Mucosa of gallbladder (tissue), 1 donor: Measurements from ENCODE around the gene GSTM1. TPM values are rescaled to one million over a fixed set of nuclear protein-coding genes. Genes with fewer than 3 reads are reported as not detected.

Experiments used
- DNase-seq: peaks from one replicate; pipeline ENCODE4 v3.0.0-alpha.2; 2020; ENCODE audit warnings: low spot score
- total RNA-seq: library from RNA; stranded (reverse); gene quantifications from one replicate; pipeline ENCODE4 v1.2.1, GENCODE V29; 2021
- donor health status: DM: no; HTN: no; CAD: no.

Gene GSTM1
- total RNA-seq, 1 donor from 2014 or later, result 0.40 TPM

DNA sequence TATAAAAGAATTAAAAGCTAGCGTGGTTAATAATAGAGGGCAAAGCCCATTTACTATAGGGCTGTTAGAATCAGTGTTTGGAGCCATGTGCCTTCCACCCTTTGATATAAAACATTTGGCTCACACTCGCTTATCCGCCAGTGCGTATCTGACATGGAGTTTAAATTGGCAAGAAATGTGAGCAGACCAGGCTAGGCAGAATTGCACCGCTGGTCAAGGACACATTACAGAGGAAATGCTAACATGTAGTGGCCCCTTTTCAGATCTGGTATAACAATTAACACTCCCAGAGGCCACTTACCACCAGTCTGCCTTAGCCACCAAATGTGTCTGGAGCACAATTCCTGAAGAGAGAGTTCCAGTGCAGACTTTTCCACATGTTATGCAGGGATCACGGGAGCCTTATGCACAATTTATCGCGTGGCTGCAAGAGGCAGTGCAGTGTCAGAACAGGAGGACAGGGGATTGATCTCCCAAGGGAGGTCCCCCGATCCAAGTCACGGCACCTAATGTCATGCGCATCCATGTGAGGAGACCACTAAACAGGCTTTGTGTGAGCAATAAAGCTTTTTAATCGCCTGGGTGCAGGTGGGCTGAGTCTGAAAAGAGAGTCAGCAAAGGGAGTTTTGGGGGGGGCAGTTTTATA is 39.2 kb downstream of the GSTM1 start:
- no peak for DNase-seq

DNA sequence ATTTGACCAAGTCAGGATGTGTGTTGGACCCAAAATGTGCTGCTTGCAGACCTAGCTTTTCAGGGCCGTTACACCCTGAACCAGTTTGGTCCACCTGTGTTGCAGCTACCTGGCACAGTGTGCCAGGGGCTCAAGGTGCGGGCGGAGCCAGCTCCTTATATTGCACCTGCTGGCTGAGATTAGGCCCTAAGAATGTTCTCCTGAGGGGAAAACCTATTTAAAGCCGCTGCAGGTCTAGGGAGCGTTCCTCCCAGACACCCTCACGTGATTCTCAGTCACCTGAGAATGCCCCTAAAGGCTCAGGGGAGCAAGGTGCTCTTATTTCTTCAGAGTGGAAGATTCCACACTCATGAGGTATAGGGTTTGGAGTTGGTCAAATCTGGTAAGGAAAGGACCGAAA is 41.3 kb downstream of the GSTM1 start:
- DNase-seq, result no peak

DNA sequence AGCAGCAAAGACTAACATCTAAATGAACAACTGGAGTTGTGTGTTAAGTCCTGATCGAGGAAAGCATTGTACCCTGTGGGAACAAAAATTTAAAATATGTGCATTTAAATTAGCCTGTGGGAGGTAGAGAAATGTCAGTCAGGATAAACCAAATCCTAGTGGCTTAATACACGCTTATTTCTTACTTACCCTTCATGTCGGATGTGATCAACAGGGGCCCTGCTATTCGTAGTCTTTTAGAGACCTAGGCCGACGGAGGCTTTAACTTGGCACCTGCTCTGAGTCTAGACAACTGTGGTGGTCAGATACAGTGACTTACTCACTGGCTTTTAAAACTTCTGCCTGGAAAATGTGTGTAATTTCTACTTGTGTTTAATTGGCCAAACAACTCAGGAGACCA is 43.0 kb downstream of the GSTM1 start:
- no peak for DNase-seq

DNA sequence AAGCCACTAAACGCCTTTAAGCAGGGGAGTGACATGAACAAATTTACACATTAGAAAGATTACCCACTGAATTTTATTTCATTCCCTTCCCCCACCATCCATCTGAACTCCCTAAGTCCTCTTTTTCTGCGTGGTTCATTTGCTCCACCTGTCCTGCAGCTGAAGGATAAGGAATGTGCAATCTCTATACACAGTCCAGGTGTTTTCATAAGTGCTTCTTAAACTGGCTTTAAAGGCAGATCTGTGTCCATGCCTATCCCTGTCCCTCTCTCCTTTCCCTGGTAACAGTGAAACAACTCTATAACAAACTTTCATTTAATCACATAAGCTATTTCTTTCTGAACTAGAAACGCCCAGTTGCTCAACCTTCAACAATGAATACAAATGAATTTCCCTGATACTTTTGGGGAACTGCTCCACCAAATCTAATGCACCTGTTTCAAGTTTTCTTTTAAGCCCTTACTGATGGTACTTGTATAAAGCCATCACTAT is 44.8 kb downstream of the GSTM1 start:
- DNase-seq, result no peak

DNA sequence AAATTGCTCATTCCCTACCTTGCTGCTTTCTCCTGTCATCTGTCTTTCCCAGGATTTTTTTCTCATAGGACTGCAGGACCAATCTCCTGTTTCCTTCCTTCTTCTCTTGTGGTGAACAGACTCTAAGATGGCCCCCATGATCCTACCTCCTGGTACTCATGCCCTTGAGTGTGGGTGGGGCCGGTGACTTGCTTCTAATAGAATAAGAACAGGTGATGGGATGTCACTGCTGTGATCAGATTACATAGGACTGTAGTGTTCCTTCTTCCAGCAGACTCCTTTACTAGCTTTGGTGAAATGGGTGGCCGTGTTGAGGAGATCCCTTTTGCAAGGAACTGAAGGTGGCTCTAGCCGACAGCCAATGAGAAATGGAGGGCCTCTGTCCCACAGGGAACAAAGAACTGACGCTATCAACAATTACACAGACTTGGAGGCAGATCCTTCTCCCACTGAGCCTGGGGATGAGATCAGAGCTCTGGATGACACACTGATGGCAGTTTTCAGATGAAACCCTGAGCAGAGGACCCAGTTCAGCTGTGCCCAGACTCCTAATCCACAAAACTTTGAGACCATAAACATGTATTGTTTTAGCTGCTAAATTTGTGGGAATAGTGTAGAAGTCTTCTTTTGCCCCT is 45.7 kb downstream of the GSTM1 start:
- no peak for DNase-seq

DNA sequence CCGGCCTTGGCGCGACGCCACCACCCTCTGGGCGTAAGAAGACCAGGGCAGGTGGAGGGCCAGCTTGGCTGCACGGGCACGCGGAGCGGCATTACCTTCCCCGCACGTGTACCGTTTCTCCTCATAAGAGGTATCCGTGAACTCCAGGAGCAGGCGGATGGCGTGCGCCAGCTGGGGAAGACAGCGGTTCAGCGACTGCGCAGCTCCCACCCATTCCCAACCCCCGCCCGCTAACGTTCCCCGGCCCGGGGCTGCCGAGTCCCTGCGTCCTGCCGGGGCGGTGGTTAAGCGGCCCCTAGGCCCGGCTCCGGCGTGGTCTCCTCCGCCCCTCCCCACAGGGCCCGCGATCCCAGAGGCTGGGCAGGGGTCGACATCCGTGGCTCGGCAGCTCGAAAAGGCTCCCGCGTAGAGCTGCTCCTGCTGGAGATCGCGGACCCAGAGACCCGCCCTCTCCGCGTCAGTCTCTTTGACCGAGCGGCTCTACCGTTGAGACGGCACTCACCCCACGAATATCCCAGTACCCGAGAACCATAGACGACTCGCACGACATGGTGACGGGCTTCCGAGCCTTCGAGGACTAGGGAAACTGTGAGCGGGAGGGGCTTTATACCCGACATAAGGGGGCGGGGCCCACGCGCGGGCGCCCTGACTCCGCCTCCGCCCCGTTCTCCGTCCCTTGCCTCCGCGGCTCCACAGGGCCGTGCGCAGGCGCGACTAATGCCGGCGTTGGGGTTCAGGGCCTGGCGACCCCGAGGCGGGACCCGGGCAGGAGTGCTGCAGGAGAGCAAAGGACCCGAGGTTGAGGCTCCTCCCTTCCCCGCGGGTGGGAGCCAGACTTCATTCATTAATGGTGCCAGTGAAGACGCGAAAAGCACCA is 52.4 kb downstream of the GSTM1 start:
- DNase-seq, result peak; percentile 73

DNA sequence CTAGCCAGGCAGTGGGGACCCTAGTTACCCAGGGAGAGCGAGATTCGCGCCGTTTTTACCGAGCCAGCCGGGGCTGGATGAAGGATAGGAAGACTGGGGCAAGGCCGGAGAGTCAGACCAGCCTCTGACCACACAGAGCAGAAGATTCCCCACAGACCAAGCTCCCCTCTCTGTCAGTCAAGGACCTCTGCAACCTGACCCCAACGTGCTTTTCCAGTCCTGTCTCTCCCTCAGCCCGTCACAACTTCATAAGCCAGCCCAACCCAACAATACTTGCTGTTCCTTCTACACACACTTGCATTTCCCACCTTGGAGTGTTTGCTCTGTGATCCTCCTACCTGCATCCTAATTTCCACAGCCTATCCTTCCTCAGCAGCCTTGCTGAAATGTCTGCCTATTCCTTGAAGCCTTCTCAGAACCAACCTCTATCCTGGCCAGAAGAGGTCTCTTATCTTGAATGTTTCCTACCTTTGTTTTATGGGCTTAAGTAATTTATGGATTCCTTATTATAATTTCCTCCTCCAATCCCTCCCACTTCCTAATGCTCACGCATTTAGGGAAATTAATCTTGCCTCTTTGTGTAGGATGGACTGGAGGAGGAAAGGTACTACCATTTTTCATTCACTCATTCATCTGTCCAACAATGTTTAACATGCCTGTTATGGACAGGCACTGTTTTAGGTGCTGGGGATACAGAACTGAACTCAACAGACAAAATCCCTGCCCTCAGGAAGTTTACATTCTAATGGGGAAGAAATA is 53.2 kb downstream of the GSTM1 start, which contains the start of gene GSTM3:
GSTM3 (minus strand) TSS at position 424 of the 759 bp plus-strand sequence. CDS start 751 bp downstream, outside the sequence.
- no peak for DNase-seq

Other genes with a start within 250 kb of the GSTM1 start
- gene SYPL2, start 221.3 kb upstream of the GSTM1 start, total RNA-seq, result 3.1 TPM
- 5.4 TPM for gene ATXN7L2, start 203.9 kb upstream of the GSTM1 start, total RNA-seq
- 18.5 TPM for gene CYB561D1, start 193.7 kb upstream of the GSTM1 start, total RNA-seq
- 15.6 TPM for gene AMIGO1, start 178.1 kb upstream of the GSTM1 start, total RNA-seq
- 0.29 TPM for gene GPR61, start 147.9 kb upstream of the GSTM1 start, total RNA-seq
- 6.7 TPM for gene GNAI3, start 139.2 kb upstream of the GSTM1 start, total RNA-seq
- gene GNAT2, start 68.2 kb upstream of the GSTM1 start, total RNA-seq, result not detected
- 171 TPM for gene AMPD2, start 68.0 kb upstream of the GSTM1 start, total RNA-seq
- gene GSTM4, start 31.7 kb upstream of the GSTM1 start, total RNA-seq, result 44.1 TPM
- 69.9 TPM for gene GSTM2, start 19.8 kb upstream of the GSTM1 start, total RNA-seq
- 32.8 TPM for gene GSTM5, start 24.4 kb downstream of the GSTM1 start, total RNA-seq
- gene GSTM3, start 53.2 kb downstream of the GSTM1 start, total RNA-seq, result 40.6 TPM
- gene EPS8L3, start 76.1 kb downstream of the GSTM1 start, total RNA-seq, result 459 TPM
- 184 TPM for gene CSF1, start 223.0 kb downstream of the GSTM1 start, total RNA-seq